ENCODE data around the gene RP2.

GRCh38 chrX:46791927-46792809, 44.7 kb upstream of the RP2 start:
- TF ChIP-seq CTCF (IDR thresholded peaks at IDR 0.05) (no peak), POLR2A (IDR thresholded peaks at IDR 0.05) (no peak)

Measured in right lobe of liver (tissue), 4 donors.